Vagina (tissue), 2 donors: ENCODE data around the gene DHX35. TPM values are rescaled to one million over a fixed set of nuclear protein-coding genes. Genes with fewer than 3 reads are reported as not detected.

Source experiments
- DNase-seq, 2 donors: peaks; one replicate each; pipeline ENCODE4 v3.0.0-alpha.2; 2017; ENCODE audit errors: extremely low spot score in 2 of 2
- H3K27ac ChIP-seq: fragments of 200-600 bp; sonication (generic); one replicate; pipeline ENCODE4 v1.5.1; 2019
- H3K27me3 ChIP-seq: fragments of 200-600 bp; sonication (generic); one replicate; pipeline ENCODE4 v1.5.1; 2019
- H3K36me3 ChIP-seq, 2 donors: fragments of 200-600 bp; sonication (generic); one replicate each; pipeline ENCODE4 v1.5.1; 2017 to 2019
- H3K4me1 ChIP-seq: fragments of 200-600 bp; sonication (generic); one replicate; pipeline ENCODE4 v1.5.1; 2019
- H3K4me3 ChIP-seq, 2 donors: fragments of 200-600 bp; sonication (generic); 1 replicate in 1 of 2; 2 replicates in 1 of 2; pipeline ENCODE4 v1.5.1; 2016 to 2019
- H3K9me3 ChIP-seq: fragments of 200-600 bp; sonication (generic); one replicate; pipeline ENCODE4 v1.5.1; 2019
- CTCF ChIP-seq, 3 experiments: fragments of 450-650 bp in 2 of 3; fragments of 200-600 bp in 1 of 3; sonication (generic) in 1 of 3; IDR thresholded peaks; one replicate each; pipeline ENCODE4 v1.5.1; 2017 to 2019; ENCODE audit warnings: antibody characterized with exemption in 3 of 3, mild to moderate bottlenecking in 2 of 3, moderate library complexity in 2 of 3
- POLR2A ChIP-seq, 2 donors: fragments of 450-650 bp; IDR thresholded peaks; one replicate each; pipeline ENCODE4 v1.6.1; 2017; ENCODE audit warnings: antibody characterized with exemption in 2 of 2, mild to moderate bottlenecking in 2 of 2, moderate library complexity in 2 of 2
- POLR2AphosphoS5 ChIP-seq, 2 donors: sonication (generic); formaldehyde crosslinking; IDR thresholded peaks; one replicate each; pipeline ENCODE4 v1.9.0; 2017; ENCODE audit warnings: antibody characterized with exemption in 2 of 2, mild to moderate bottlenecking in 2 of 2, low read depth in 1 of 2; ENCODE audit not compliant: insufficient read depth in 1 of 2
- intact Hi-C: fragments of 100-400 bp; cut with DNase I; formaldehyde crosslinking; loops from one replicate; pipeline ENCODE4 v1.15.1; 2023
- total RNA-seq: library from RNA; depleted of rRNA; stranded (reverse); fragments of >200 nt; gene quantifications from one replicate; pipeline ENCODE4 v1.2.3, GENCODE V29; 2016

DHX35 gene
- total RNA-seq, 1 donor from 2014 or later: 13.0 TPM

GRCh38 chr20:38919683-38920082, 42.5 kb upstream of the DHX35 start:
- TF ChIP-seq POLR2AphosphoS5 (IDR thresholded peaks at IDR 0.05; ENCODE audit: insufficient read depth in 1 of 2, low read depth in 1 of 2) (no peak), CTCF (IDR thresholded peaks at IDR 0.05) (no peak), POLR2A (IDR thresholded peaks at IDR 0.05) (no peak)
- Histone ChIP-seq H3K9me3 (no peaks in the 10 kb centered on the region), H3K4me3 (no peak overlapping the region), H3K27ac (no peak overlapping the region), H3K27me3 (no peaks in the 10 kb centered on the region), H3K36me3 (no peaks in the 10 kb centered on the region), H3K4me1 (no peaks in the 10 kb centered on the region)
- intact Hi-C loops: no loop called here
- no peak for DNase-seq

GRCh38 chr20:38920411-38920810, 41.7 kb upstream of the DHX35 start:
- TF ChIP-seq POLR2AphosphoS5 (IDR thresholded peaks at IDR 0.05; ENCODE audit: insufficient read depth in 1 of 2, low read depth in 1 of 2): no peak
- no peak for TF ChIP-seq POLR2A (IDR thresholded peaks at IDR 0.05)
- TF ChIP-seq CTCF (IDR thresholded peaks at IDR 0.05): no peak
- Histone ChIP-seq H3K4me3 (no peak overlapping the region), H3K9me3 (no peaks in the 10 kb centered on the region), H3K4me1 (no peaks in the 10 kb centered on the region), H3K27me3 (no peaks in the 10 kb centered on the region), H3K36me3 (no peaks in the 10 kb centered on the region), H3K27ac (no peak overlapping the region)
- intact Hi-C loops: no loop called here
- no peak for DNase-seq

GRCh38 chr20:38920851-38921250, 41.3 kb upstream of the DHX35 start:
- Histone ChIP-seq H3K36me3 (no peaks in the 10 kb centered on the region), H3K27me3 (no peaks in the 10 kb centered on the region), H3K9me3 (no peaks in the 10 kb centered on the region), H3K4me1 (peaks cover 1% of the 10 kb centered on the region), H3K4me3 (no peak overlapping the region), H3K27ac (no peak overlapping the region)
- TF ChIP-seq CTCF (IDR thresholded peaks at IDR 0.05) (no peak), POLR2AphosphoS5 (IDR thresholded peaks at IDR 0.05; ENCODE audit: insufficient read depth in 1 of 2, low read depth in 1 of 2) (no peak), POLR2A (IDR thresholded peaks at IDR 0.05) (no peak)
- intact Hi-C loops: no loop called here
- DNase-seq: no peak

DNA sequence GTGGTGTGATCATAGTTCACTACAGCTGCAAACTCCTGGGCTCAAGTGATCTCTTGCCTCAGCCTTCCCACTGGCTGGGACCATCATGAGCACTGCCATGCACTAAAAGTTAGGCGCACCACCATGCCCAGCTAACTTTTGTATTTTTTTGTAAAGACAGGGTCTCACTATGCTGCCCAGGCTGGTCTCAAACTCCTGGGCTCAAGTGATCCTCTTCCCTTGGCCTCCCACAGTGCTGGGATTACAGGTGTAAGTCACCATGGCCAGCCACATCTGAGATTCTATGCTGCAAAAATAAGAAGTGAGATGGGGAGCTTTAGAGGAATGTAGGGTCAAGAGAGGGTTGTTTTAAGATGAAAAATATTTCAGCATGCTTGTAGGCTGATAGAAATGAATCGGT, 37.4 kb upstream of the DHX35 start:
- no peaks in the 10 kb centered on the region for H3K9me3 ChIP-seq
- DNase-seq: no peak
- H3K4me3 ChIP-seq: no peak overlapping the region
- no peak for TF ChIP-seq POLR2AphosphoS5 (IDR thresholded peaks at IDR 0.05; ENCODE audit: insufficient read depth in 1 of 2, low read depth in 1 of 2)
- TF ChIP-seq CTCF (IDR thresholded peaks at IDR 0.05): no peak
- no peak for TF ChIP-seq POLR2A (IDR thresholded peaks at IDR 0.05)
- no peaks in the 10 kb centered on the region for H3K27me3 ChIP-seq
- H3K27ac ChIP-seq: no peak overlapping the region
- intact Hi-C loops: loop anchor here (5.0 kb wide), 1 partner anchor 123 kb away; no protein-coding TSS in a partner anchor
- peaks cover 20% of the 10 kb centered on the region for H3K4me1 ChIP-seq
- no peaks in the 10 kb centered on the region for H3K36me3 ChIP-seq

GRCh38 chr20:38926142-38926933, 35.8 kb upstream of the DHX35 start, which contains the start of gene FAM83D:
Gene FAM83D, plus strand, starts transcription at chr20:38926417. Its CDS starts 26 bp downstream, at chr20:38926443.
- TF ChIP-seq CTCF (IDR thresholded peaks at IDR 0.05) (peak in 1 of 3 experiments; percentile 66), POLR2AphosphoS5 (IDR thresholded peaks at IDR 0.05; ENCODE audit: insufficient read depth in 1 of 2, low read depth in 1 of 2) (peak; percentile 77 to 85), POLR2A (IDR thresholded peaks at IDR 0.05) (peak in 1 of 2 donors; percentile 31)
- DNase-seq: no peak
- Histone ChIP-seq H3K27ac (peak within 1 kb of the TSS; percentile 22), H3K27me3 (no peaks in the 10 kb centered on the region), H3K4me1 (peaks cover 20% of the 10 kb centered on the region), H3K9me3 (no peaks in the 10 kb centered on the region), H3K4me3 (peak within 1 kb of the TSS; percentile 58 to 63), H3K36me3 (no peaks in the 10 kb centered on the region)
- intact Hi-C loops: loop anchor here (5.0 kb wide), 1 partner anchor 121 kb away; no protein-coding TSS in a partner anchor
